A204.1 (cell line): Measurements from ENCODE around the gene FNDC1.
"Not testable (repeated sequence)": the region's sequence is repeated elsewhere in the genome, so short reads cannot be mapped to it uniquely, and the experiment has no call there.

ENCODE experiments used
- FAIRE-seq: peaks from 2 replicates; lab custom pipeline; 2012; peaks lifted over from hg19 to GRCh38; lab: Jason Lieb, UNC

Gene FNDC1

GRCh38 chr6:159169193-159169555, at the start of gene FNDC1:
Gene FNDC1 (plus strand): TSS chr6:159169400. CDS start chr6:159169597, 197 bp downstream.
- FAIRE-seq = no peak

- FAIRE-seq = no peak
These were observed 49.4 kb upstream of the FNDC1 start for GRCh38 chr6:159119791-159120190.

GRCh38 chr6:159121486-159121885, 47.7 kb upstream of the FNDC1 start:
- no peak for FAIRE-seq

GRCh38 chr6:159122453-159122852, 46.7 kb upstream of the FNDC1 start:
- FAIRE-seq = no peak

- not testable (repeated sequence) for FAIRE-seq
These were observed 45.4 kb upstream of the FNDC1 start for GRCh38 chr6:159123831-159124230.

GRCh38 chr6:159125014-159125609, 44.1 kb upstream of the FNDC1 start:
- no peak for FAIRE-seq

GRCh38 chr6:159125951-159126352, 43.2 kb upstream of the FNDC1 start:
- no peak for FAIRE-seq

GRCh38 chr6:159126590-159126989, 42.6 kb upstream of the FNDC1 start:
- no peak for FAIRE-seq

GRCh38 chr6:159127701-159128100, 41.5 kb upstream of the FNDC1 start:
- FAIRE-seq = no peak

- FAIRE-seq = no peak
These were observed 40.2 kb upstream of the FNDC1 start for GRCh38 chr6:159128978-159129377.

GRCh38 chr6:159130846-159131245, 38.4 kb upstream of the FNDC1 start:
- FAIRE-seq = no peak

- no peak for FAIRE-seq
These were observed 37.5 kb upstream of the FNDC1 start for GRCh38 chr6:159131709-159132108.

- FAIRE-seq = no peak
These were observed 36.5 kb upstream of the FNDC1 start for GRCh38 chr6:159132664-159133063.

- FAIRE-seq = peak; percentile 87
These were observed 34.4 kb upstream of the FNDC1 start for GRCh38 chr6:159134701-159135364.

GRCh38 chr6:159137676-159138075, 31.5 kb upstream of the FNDC1 start:
- FAIRE-seq = no peak

GRCh38 chr6:159142531-159142930, 26.7 kb upstream of the FNDC1 start:
- FAIRE-seq = no peak

GRCh38 chr6:159148641-159149040, 20.6 kb upstream of the FNDC1 start:
- FAIRE-seq = no peak

GRCh38 chr6:159149641-159150040, 19.6 kb upstream of the FNDC1 start:
- FAIRE-seq = no peak

- FAIRE-seq = peak; percentile 51
These were observed 17.8 kb upstream of the FNDC1 start for GRCh38 chr6:159151266-159151855.

GRCh38 chr6:159152041-159152440, 17.2 kb upstream of the FNDC1 start:
- FAIRE-seq = no peak

- no peak for FAIRE-seq
These were observed 16.4 kb upstream of the FNDC1 start for GRCh38 chr6:159152782-159153181.

- no peak for FAIRE-seq
These were observed 13.5 kb upstream of the FNDC1 start for GRCh38 chr6:159155679-159156078.

- no peak for FAIRE-seq
These were observed 13.1 kb upstream of the FNDC1 start for GRCh38 chr6:159156089-159156488.

- FAIRE-seq = no peak
These were observed 11.8 kb upstream of the FNDC1 start for GRCh38 chr6:159157431-159157830.
